ENCODE results near the gene EFCAB8.
A peak's percentile ranks its signal among the peaks of the same experiment; 100 is the strongest.

EFCAB8 gene, protein sequence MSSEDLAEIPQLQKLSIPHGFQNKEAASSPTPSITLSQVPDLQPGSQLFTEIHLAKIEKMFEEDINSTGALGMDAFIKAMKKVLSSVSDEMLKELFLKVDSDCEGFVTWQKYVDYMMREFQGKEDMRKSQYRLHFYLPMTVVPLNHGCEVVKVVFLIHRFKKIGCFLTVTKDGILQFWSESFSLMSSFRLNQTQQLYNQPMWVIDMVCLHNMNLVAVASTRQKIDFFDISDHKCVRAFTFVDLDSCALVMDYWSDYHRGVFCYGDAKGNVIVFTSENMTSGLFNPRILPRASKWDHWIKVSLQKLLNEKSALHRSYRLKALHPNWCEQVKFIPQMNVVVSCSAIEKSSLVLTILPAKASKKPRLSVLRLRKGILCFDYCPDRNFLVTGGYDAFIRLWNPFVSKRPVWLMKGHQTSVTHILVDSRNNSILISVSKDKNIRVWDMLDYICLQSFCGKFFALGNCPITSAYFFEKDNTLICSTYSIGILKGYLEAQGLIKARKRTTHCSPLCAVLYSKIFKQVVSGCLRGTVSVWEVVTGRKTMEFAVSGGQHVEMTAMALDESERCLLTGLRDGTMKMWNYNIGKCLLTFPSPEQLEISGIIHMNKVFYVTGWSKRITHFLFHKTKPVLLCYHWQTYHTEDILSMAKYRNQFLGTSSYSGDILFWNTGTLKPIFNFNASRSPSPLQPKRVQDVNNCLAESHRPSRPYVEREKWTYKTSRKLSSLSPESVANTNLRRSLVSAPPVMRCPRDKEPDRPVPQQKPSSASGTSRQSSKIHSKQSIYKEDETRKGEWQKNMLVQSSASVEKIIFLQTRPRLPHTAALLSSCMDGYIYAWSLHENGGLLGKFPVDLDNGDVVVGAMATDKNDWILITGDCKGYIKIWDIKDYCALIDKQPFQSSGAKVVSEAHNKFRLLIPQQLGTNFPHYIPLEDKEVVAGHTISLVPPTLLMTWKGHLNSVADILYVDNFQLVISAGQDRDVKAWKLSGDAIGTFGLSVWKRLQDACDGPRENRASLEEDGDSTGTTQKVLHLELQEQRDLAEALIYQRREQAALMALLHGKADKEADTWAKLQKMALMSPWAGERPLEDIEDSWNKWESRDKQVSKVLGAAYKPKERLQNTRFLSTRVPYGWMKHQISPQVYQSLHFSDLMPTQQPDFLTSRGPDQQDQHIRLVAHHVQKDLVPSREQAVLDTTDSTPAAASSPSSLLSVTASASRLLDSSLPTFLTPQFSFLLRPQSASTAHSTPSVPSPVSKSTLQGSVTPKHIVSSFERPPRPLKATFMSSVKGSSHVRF

DNA sequence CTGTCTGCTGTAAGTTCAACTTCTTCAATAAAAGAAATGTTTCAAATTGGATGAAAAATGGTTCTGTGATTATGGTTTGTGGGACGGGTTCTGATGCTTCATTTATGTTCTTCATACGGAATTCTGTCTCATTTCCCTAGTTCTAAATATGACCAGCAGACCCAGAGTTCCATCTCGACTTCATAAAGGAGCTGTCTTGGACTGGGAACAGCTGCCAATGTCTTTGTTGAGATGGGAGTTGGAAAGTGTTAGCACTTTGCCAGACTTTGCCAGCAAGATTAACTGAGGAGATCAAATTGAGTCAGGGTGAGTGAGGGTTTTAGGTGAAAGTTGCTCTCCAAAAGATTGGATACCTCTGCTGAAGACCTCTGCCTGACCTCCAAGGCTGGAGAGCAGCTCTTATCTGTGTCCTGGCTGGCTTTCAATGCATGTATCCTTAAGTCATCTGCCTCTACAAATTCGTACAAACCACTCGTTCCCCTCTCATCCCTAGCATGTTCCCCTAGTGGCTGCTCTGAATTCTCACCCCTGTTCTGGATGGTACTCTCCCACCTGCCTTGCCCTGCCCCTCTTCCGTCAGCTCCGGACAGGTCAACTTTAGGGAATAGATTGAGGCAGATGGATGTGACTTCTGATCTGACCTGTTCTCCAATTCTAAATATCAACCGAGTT, at the start of gene EFCAB8:
EFCAB8 (plus strand) TSS at position 223 of the 672 bp plus-strand sequence. CDS start 4,870 bp downstream, outside the sequence.
- DNase-seq (ENCODE audit: low read depth in 3 of 3), result no peak

DNA sequence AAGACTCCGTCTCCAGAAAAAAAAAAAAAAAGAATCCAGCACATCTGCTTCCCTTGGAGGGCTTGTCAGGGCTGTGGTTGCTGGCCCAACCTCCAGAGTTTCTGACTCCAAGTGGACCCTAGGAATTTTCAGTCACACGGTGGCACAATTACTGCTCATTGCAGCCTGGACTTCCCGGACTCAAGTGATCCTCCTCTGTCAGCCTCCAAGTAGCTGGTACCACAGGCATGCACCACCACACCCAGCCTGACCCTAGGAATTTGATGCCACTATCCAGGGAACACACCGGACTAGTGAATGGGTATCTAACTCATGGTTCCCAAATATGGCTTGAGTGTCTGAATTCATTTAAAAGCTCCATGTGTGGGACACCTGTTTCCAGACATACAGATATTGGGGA, 48.8 kb upstream of the EFCAB8 start:
- DNase-seq (ENCODE audit: low read depth in 3 of 3), result no peak

DNA sequence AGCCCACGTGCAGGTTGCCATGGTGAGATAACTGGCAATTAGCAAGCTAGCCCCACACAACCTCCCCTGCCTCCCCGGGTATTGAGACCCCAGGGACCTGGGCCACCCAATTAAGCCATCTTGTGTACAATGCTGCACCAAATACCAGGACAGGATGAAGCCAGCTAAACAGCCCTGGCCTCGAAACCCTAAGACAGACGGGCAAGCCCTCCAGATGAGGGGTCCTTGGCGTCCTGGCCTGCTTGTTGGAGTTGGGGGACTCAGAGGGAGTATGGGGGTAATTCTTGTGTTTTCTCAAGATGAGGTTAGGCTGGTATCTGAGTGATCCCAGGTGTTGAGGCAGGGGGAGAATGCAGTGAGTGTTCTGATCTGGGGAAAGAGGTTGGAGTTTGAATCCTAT, 47.8 kb upstream of the EFCAB8 start:
- no peak for DNase-seq (ENCODE audit: low read depth in 3 of 3)

DNA sequence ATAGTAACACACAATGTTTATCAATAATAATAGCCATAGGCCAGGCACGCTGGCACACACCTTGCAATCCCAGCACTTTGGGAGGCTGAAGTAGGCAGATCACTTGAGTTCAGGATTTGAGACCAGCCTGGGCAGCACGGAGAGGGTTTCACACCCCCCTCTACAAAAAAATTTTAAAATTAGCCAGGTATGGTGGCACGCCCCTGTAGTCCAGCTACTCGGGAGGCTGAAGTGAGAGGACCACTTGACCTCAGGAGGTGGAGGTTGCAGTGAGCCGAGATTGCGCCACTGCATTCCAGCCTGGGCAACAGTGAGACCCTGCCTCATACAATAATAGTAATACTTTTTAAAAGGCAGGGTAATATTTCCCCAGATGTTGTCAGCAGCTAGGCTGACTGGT, 46.8 kb upstream of the EFCAB8 start:
- DNase-seq (ENCODE audit: low read depth in 3 of 3), result no peak

DNA sequence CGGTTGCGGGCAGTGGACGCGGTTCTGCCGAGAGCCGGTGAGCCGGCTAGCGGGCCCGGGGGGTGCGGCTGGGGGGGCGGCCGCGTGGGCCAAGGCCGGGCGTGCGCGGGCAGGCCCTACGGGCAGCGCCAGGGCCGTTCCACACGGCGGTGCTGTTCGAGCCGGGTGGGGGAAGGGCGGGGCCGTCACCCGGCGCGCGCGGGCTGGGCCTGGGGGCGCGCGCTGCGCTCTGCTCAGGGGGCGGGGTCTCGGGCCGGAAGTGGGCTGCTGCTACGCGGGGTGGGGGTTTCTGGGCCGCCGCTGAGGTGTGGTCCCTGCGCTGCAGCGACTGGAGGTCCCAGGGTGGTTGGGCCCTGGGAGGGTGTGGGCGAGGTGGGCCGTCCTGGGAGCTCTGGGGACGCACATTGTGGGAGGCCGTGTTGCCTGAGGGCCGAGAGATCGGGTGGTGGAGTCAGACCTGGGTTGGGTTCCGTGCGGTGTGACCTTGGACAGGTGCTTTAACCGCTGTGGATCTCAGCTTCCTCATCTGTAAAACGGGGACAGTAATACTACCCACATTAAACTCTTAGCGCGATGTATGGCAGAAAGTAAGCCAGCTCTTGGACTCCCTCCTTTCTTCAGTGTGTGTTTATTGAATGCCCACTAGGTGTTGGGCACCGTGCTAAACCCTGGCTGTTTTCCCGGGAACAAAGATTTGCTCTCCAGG, 38.6 kb upstream of the EFCAB8 start:
- DNase-seq (ENCODE audit: low read depth in 3 of 3), result peak; percentile 75 to 87 (median 76)

DNA sequence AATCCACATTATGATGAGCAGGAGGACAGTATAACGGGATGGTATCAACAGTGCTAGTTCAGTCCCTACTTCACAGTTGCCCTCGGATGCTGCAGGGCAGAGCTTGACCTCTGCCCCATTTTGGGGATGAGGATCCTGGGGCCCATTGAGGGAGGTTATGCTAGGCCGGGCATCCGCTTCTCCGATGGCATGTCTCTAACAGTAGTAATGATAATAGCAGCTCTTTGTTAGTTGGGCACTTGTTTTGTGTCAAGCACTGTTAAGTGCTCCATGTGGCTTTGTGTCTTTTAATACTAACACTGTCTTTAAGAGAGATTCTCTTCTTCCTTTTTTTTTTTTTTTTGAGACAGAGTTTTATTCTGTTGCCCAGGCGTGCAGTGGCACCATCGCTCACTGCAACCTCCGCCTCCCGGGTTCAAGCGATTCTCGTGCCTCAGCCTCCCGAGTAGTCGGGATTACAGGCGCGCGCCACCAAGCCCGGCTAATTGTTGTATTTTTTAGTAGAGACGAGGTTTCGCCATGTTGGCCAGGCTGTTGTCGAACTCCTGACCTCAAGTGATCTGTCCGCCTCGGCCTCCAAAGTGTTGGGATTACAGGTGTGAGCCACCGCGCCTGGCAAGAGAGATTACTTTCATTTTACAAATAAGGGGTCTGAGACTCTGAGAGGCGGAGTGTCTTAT, 37.9 kb upstream of the EFCAB8 start:
- no peak for DNase-seq (ENCODE audit: low read depth in 3 of 3)

DNA sequence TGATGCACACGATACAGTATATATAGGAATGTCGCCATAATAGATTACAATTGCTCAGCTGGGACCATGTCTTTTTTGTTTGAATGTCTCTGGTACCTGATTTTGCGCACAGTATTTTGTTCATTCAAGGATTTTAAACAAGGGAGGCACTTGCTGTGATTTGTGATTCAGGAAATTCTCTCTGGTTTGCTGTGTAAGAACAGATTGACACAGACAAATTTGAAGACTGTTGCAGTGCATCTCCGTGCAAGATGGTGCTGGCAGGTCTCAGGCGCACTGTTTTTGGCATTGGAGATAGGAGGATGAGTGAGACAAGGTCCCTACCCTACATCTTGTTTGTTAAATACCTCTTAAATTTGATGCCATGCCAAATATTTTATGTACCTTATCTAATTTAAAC, 36.5 kb upstream of the EFCAB8 start:
- no peak for DNase-seq (ENCODE audit: low read depth in 3 of 3)

DNA sequence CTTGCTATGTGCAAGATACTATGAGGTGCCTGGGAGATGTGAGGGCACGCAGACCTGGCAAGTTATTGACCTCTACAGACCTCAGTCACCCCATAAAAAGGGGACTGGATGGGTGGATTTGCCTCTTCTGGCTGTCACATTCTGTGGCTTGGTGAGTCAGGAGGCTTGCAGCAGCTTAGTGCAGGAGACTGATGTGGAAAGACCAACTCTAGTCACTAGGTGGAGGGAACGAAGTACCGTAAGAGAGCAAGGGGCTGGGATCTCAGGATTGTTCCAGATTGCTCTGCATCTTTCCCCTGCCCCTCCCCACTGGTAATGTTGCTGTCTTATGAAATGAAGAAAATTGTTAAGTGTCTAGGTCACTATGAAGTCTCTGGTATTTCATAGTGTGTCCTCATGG, 35.6 kb upstream of the EFCAB8 start:
- no peak for DNase-seq (ENCODE audit: low read depth in 3 of 3)

DNA sequence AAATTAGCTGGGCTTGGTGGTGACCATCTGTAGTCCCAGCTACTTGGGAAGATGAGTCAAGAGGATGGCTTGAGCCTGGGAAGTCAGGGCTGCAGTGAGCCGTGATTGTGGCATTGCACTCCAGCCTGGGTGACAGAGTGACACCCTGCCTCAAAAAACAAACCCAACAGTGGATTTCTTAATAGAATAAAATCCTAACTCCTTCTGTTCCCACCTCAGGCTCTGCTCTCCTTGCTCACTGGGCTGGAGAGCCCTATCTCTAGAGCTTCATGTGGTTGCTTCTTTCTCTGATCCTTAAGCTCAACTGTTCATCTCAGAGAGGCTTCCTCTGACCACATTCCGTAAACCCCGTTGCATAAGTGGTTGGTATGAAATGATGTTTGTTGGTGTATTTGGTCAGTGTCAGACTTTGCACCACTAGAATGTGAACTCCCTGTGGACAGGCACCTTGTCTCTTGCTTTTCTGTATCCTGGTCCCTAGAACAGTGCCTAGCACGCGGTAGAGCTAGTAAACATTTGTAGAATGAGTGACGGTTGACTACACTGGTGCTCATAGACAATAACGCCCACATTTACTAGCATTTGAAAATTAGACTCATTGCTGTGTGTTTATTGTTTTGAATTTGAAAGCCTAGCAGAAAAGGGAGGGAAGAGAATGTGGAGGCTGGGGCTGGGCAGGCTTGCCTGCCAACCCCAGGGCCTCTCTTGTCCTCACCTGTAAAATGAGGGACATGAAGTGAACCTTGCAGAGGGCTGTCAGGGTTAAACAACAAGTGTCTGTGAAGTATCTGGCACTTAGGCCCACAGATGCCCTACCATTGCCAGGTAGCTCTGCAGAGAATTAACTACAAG, 34.8 kb upstream of the EFCAB8 start:
- no peak for DNase-seq (ENCODE audit: low read depth in 3 of 3)

DNA sequence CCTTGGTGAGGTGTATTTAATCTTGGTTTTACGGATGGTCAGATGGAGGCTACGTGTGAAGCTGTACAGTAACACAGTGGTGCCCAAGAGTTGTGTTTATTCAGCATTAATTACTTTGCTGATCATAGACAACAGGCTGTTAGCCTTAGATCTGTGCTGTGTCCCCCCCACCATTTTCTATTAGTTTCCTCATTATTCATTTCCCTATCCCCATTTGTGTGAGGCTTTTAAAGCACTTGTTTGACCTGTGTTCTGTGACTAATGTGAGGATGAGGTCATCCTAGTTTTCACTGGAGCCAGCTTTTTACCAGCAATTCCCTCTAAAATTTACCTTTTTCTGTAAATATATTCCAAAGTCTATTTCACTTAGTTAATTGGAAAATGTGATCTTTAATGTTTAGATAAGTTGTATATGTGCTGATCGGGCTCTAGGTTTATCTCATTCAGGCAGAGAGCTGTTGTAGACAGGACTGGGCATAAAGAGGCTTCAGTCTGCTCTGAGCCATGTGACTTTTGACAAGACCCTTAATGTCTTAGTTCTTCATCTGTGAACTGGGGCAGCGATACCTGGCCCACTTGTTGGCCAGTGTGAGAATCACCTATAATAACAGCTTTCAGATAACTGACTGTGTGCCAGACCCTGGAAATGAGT, 30.6 kb upstream of the EFCAB8 start:
- DNase-seq (ENCODE audit: low read depth in 3 of 3), result no peak

DNA sequence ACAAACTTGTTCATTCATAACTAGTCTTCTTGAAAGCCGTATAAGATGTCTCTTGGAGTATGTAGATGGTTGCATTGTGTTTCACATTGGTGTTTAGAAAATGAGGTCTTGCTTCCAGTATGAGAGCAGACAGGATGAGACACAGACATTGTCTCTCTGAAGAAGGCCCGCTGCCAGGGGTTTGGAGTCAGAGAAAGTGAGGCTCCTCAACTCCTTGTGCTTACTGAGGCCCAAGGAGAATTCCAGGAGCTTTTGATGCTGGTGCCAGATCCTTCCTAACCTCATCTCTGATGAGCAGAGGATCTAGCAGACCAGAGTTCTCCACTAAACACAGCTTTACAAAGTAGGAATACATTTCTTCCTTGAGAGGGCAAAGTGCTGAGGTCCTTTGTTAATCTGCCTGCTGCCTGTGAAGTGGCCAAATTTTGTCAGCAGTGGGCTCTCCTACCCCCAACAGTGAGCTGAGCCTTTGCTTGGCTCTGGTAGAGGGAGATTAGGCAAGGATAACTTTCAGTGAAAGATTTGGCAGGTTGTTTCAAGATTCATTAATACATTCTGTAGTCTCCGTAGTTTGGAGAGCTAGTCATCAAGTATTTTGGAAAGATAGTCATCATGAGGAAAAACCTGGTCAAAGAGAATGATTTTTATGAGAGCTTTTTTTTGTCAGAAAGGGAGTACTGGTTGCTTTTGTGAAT, 29.3 kb upstream of the EFCAB8 start:
- DNase-seq (ENCODE audit: low read depth in 3 of 3), result no peak

DNA sequence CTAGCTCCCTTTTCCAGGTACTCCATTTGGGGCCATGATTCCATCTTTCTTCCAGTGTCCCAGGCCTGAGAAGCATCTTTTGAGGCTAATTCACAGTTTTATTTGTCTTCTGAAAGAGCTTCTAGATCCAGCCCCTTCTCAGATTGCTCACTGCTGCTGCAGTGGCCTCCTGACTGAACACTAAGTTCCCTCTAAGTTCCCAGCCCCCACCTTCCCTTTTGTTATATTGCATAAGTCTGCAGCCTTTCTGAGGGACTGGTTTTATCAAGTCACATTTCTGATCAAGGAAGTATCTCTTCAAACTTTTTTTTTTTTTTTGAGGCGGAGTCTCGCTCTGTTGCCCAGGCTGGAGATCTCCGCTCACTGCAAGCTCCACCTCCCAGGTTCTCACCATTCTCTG, 28.3 kb upstream of the EFCAB8 start:
- no peak for DNase-seq (ENCODE audit: low read depth in 3 of 3)

DNA sequence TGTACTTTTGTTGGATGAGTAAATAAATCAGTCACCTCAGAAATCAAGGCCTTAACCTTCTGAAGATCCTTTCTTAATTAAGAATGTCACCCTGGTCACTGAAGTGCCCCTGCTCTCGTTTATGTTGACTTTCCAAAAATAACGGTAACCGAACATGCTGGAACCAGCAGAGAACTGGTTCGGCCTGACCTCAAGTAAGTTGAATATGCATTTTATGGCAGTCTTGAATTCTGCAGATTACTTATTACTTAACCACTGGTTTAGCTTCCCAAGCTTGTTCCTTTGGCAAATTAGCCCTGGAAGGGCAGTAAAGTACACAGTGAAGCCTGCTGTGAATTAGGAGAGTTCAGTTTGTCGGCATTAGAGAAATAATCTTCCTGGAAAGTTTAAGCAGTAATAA, 26.7 kb upstream of the EFCAB8 start:
- no peak for DNase-seq (ENCODE audit: low read depth in 3 of 3)

DNA sequence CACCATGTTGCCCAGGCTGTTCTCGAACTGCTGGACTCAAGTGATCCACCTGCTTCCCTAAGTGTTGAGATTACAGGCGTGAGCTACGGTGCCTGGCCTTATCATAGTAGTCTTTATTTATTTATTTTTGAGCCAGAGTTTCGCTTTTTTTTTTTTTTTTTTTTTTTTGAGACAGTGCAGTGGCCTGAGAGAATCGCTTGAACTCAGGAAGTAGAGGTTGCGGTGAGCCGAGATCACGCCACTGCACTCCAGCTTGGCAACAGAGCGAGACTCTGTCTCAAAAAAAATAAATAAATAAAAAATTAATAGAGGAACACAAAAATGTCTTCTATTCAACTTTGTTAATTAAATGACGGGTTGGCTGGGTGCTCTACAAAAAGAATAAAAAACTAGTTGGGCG, 26.1 kb upstream of the EFCAB8 start:
- DNase-seq (ENCODE audit: low read depth in 3 of 3), result no peak

DNA sequence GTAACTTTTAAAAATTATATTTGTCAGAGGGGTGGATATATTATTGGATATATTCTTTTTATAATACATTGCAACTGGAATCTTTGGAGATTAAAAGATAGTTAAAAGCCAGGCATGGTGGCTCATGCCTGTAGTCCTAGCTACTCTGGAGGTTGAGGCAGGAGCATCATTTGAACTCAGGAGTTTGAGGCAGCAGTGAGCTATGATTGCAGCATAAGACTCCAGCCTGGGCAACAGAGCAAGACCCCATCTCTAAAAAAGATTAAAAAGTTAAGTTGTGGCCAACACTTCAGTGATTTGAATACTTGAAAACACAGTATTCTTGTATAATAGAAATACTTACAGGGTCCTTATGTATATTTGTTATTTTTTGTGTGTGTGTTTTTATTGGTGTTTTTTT, 23.8 kb upstream of the EFCAB8 start:
- DNase-seq (ENCODE audit: low read depth in 3 of 3), result no peak

DNA sequence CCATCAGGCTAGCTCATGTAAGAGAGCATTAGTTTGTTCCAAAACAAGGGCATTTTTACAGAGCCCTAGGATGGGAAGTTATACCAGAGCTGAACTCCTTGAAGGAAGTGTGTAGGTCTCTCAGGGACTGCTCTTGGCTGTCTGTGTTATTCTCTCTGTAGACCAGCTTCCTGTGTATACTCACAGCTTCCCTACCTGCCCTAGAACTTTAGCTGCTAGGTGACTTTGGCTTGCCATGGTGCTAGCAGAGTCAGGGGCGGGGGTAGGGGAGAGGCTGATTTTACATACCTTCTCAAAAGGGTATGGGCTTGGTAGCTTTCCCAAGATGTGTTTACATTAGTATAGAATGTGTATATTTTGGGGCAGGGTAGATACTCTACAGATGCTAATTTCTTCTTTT, 21.6 kb upstream of the EFCAB8 start:
- DNase-seq (ENCODE audit: low read depth in 3 of 3), result no peak

DNA sequence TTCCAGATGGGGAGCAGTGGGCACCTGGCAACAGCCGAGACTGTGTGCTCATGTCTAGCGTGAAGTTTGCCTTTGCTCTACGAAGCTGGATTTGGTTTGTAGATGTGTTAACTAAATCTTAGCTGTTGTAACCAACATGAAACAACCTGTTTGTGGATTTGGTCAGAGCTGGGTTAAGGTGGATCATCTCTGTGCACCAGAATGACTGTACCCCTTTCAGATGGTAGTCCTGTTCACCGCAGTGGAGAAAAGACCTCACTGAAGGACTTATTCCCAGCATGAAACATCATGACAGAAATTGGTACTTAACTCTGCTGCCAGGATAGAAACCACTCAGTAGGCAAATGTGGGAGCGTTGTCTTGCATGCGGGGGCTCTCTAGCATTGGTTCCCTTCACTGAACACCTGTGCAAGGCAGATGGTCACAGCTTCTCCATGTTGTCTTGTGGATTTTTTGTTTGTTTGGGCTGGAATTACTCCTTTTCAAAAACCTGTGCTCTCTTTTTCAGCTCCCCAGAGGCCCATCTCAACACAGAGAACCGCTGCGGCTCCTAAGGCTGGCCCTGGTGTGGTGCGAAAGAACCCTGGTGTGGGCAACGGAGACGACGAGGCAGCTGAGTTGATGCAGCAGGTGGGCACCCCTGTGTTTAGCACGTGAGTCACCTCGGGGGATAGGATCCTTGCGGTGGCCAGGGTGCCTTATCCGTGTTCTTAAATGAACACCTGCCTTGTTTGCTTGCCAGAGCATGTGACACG, 19.3 kb upstream of the EFCAB8 start:
- DNase-seq (ENCODE audit: low read depth in 3 of 3), result no peak

DNA sequence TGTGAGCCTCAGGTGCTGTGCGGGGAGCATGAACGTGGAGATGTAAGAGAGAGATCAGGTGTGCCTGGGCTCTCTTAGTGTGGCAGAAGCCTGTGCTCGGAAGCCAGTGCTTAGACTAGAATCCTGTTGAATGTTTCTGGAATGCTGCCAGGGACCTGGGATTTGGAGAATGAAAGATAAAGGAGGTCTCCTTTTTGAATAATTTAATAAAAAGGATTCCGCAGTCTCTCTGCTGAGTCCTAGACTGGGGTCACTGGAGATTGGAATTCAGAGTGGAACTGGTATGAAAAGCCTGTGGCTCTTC, 18.8 kb upstream of the EFCAB8 start:
- DNase-seq (ENCODE audit: low read depth in 3 of 3), result no peak
